DMS153 (cell line): ENCODE data around the gene ADARB2.

ENCODE experiments used
- DNase-seq: peaks from one replicate; lab custom pipeline; 2025; lab: John Stamatoyannopoulos, UW

Gene ADARB2

GRCh38 chr10:1369665-1370064, 367.7 kb downstream of the ADARB2 start:
- DNase-seq: no peak

- no peak for DNase-seq
These were observed 368.1 kb downstream of the ADARB2 start for GRCh38 chr10:1369197-1369596.

- DNase-seq: no peak
These were observed 368.5 kb downstream of the ADARB2 start for GRCh38 chr10:1368842-1369171.

- DNase-seq: no peak
These were observed 369.1 kb downstream of the ADARB2 start for GRCh38 chr10:1367938-1368841.

GRCh38 chr10:1366811-1367425, 370.4 kb downstream of the ADARB2 start:
- DNase-seq: no peak

GRCh38 chr10:1366322-1366691, 371.0 kb downstream of the ADARB2 start:
- DNase-seq: no peak

GRCh38 chr10:1365540-1366321, 371.6 kb downstream of the ADARB2 start:
- DNase-seq: no peak

GRCh38 chr10:1364151-1364910, 373.0 kb downstream of the ADARB2 start:
- no peak for DNase-seq

- no peak for DNase-seq
These were observed 373.7 kb downstream of the ADARB2 start for GRCh38 chr10:1363446-1364121.

- no peak for DNase-seq
These were observed 374.5 kb downstream of the ADARB2 start for GRCh38 chr10:1362589-1363445.

GRCh38 chr10:1361411-1362105, 375.8 kb downstream of the ADARB2 start:
- DNase-seq: no peak

- no peak for DNase-seq
These were observed 376.7 kb downstream of the ADARB2 start for GRCh38 chr10:1360558-1361164.

- DNase-seq: no peak
These were observed 377.2 kb downstream of the ADARB2 start for GRCh38 chr10:1360011-1360557.

- DNase-seq: no peak
These were observed 377.7 kb downstream of the ADARB2 start for GRCh38 chr10:1359626-1359955.

GRCh38 chr10:1358860-1359625, 378.3 kb downstream of the ADARB2 start:
- no peak for DNase-seq

- DNase-seq: no peak
These were observed 379.2 kb downstream of the ADARB2 start for GRCh38 chr10:1358147-1358546.

- no peak for DNase-seq
These were observed 381.0 kb downstream of the ADARB2 start for GRCh38 chr10:1356349-1356748.
